OCI-LY1 (cell line): ENCODE results near the gene XPNPEP2.

Experiments
- H2AFZ ChIP-seq: fragments of 200-600 bp; sonication (generic), shearing (Covaris generic); 2 replicates; pipeline ENCODE4 v1.6.0; 2014; ENCODE audit warnings: antibody characterized with exemption, mild to moderate bottlenecking, low read length
- H3F3A ChIP-seq: fragments of 200-600 bp; sonication (generic), shearing (Covaris generic); 2 replicates; pipeline ENCODE4 v1.6.0; 2014; ENCODE audit warnings: mild to moderate bottlenecking, antibody characterized with exemption, low read length, moderate library complexity; ENCODE audit not compliant: insufficient read depth
- H3K27ac ChIP-seq: fragments of 200-600 bp; sonication (generic); 2 replicates; pipeline ENCODE4 v1.5.1; 2014; ENCODE audit warnings: low read length, mixed run types, mild to moderate bottlenecking, low read depth; ENCODE audit not compliant: poor library complexity, severe bottlenecking
- H3K27me3 ChIP-seq: fragments of 200-600 bp; sonication (generic); 2 replicates; pipeline ENCODE4 v1.6.0; 2014; ENCODE audit warnings: antibody characterized with exemption, mild to moderate bottlenecking, low read length, moderate library complexity; ENCODE audit not compliant: insufficient read depth
- H3K36me3 ChIP-seq: fragments of 200-600 bp; sonication (generic); 2 replicates; pipeline ENCODE4 v1.6.1; 2014; ENCODE audit warnings: mild to moderate bottlenecking, antibody characterized with exemption, low read length, moderate library complexity, mixed read lengths; ENCODE audit not compliant: insufficient read depth
- H3K4me1 ChIP-seq: fragments of 200-600 bp; sonication (generic); 2 replicates; pipeline ENCODE4 v1.5.1; 2014; ENCODE audit warnings: mild to moderate bottlenecking, low read length, moderate library complexity; ENCODE audit not compliant: insufficient read depth, severe bottlenecking
- H3K4me2 ChIP-seq: fragments of 200-600 bp; sonication (generic), shearing (Covaris generic); 2 replicates; pipeline ENCODE4 v1.6.1; 2014; ENCODE audit warnings: low read length
- H3K4me3 ChIP-seq: fragments of 200-600 bp; sonication (generic); 2 replicates; pipeline ENCODE4 v1.5.1; 2014; ENCODE audit warnings: low read length, low read depth, mild to moderate bottlenecking, mixed read lengths; ENCODE audit not compliant: poor library complexity, severe bottlenecking
- H3K79me2 ChIP-seq: fragments of 200-600 bp; shearing (Covaris generic); 2 replicates; pipeline ENCODE4 v1.6.1; 2016; ENCODE audit warnings: mixed run types, low read length, mixed read lengths; ENCODE audit not compliant: insufficient read depth
- H3K9ac ChIP-seq: fragments of 200-600 bp; sonication (generic), shearing (Covaris generic); 2 replicates; pipeline ENCODE4 v1.6.1; 2014; ENCODE audit warnings: mild to moderate bottlenecking, low read length, mixed read lengths
- H3K9me2 ChIP-seq: fragments of 200-600 bp; sonication (generic), shearing (Covaris generic); 2 replicates; pipeline ENCODE4 v1.6.1; 2014; ENCODE audit warnings: low read depth, mild to moderate bottlenecking, low read length, mixed read lengths
- H3K9me3 ChIP-seq: fragments of 200-600 bp; shearing (Covaris generic); 2 replicates; pipeline ENCODE4 v1.6.1; 2014; ENCODE audit warnings: low read length, mixed read lengths
- H4K20me1 ChIP-seq: fragments of 200-600 bp; sonication (generic), shearing (Covaris generic); 2 replicates; pipeline ENCODE4 v1.6.0; 2016; ENCODE audit warnings: mild to moderate bottlenecking, low read length; ENCODE audit not compliant: insufficient read depth
- EZH2 ChIP-seq: fragments of 200-600 bp; sonication (generic), shearing (Covaris generic); IDR thresholded peaks from 2 replicates; pipeline ENCODE4 v1.8.0; 2017; ENCODE audit warnings: borderline replicate concordance, mixed run types, mild to moderate bottlenecking, antibody characterized with exemption, low read length, moderate library complexity, mixed read lengths
- TF ChIP-seq, protein P1 (sequence below): fragments of 200-600 bp; sonication (generic), shearing (Covaris generic); IDR thresholded peaks from 2 replicates; pipeline ENCODE4 v1.5.1; 2017; ENCODE audit warnings: mild to moderate bottlenecking, antibody characterized with exemption, low read length, moderate library complexity, mixed read lengths

Gene XPNPEP2

DNA sequence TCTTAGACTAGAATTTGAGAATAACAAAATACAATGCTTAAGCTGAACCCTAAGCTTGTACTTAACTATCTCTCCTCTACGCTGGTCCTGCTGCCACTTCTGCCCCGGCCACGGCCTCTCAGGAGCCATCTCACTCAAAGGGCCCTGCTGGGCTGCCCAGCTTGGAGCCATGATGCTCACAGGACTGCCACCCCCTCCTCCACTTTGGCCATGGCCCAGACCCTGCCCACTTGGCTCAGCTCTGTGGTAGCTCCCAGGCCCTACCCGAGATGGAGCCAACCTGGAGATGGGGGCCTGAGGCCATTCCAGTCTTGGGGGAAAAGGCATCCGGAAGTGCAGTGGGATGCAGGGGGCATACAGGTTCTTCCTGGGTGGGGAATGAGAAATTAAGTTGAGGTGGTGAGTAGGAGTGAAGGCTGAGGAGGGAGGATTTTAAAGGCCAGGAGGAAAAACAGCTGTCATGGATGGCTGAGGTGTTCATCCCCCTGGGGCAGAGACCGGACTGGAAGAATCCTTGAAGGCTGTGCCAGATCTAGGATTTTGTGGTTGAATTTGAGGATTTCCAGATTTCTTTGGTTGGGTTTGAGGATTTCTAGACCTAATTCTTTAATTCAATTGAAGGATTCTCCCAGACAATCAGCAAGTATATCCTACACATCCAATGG lies 41.8 kb downstream of the XPNPEP2 start:
- no peak for TF ChIP-seq EZH2
- TF ChIP-seq, protein P1, sequence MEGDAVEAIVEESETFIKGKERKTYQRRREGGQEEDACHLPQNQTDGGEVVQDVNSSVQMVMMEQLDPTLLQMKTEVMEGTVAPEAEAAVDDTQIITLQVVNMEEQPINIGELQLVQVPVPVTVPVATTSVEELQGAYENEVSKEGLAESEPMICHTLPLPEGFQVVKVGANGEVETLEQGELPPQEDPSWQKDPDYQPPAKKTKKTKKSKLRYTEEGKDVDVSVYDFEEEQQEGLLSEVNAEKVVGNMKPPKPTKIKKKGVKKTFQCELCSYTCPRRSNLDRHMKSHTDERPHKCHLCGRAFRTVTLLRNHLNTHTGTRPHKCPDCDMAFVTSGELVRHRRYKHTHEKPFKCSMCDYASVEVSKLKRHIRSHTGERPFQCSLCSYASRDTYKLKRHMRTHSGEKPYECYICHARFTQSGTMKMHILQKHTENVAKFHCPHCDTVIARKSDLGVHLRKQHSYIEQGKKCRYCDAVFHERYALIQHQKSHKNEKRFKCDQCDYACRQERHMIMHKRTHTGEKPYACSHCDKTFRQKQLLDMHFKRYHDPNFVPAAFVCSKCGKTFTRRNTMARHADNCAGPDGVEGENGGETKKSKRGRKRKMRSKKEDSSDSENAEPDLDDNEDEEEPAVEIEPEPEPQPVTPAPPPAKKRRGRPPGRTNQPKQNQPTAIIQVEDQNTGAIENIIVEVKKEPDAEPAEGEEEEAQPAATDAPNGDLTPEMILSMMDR: no peak
- peaks cover 94% of the 10 kb centered on the region for H3K4me1 ChIP-seq
- peaks cover 33% of the 10 kb centered on the region for H3K36me3 ChIP-seq
- H3K4me3 ChIP-seq: peak overlapping the region; percentile 85
- no peaks in the 10 kb centered on the region for H4K20me1 ChIP-seq
- peak overlapping the region; percentile 99 for H3K27ac ChIP-seq
- no peak overlapping the region for H2AFZ ChIP-seq
- H3K27me3 ChIP-seq: no peaks in the 10 kb centered on the region
- H3K79me2 ChIP-seq: peaks cover 29% of the 10 kb centered on the region
- H3K4me2 ChIP-seq: peak overlapping the region; percentile 96
- H3K9me2 ChIP-seq: no peaks in the 10 kb centered on the region
- peak overlapping the region; percentile 96 for H3K9ac ChIP-seq
- H3F3A ChIP-seq: 0 out of 2 replicates have a peak, but pooled peaks cover 5% of the 10 kb centered on the region
- H3K9me3 ChIP-seq: no peaks in the 10 kb centered on the region

DNA sequence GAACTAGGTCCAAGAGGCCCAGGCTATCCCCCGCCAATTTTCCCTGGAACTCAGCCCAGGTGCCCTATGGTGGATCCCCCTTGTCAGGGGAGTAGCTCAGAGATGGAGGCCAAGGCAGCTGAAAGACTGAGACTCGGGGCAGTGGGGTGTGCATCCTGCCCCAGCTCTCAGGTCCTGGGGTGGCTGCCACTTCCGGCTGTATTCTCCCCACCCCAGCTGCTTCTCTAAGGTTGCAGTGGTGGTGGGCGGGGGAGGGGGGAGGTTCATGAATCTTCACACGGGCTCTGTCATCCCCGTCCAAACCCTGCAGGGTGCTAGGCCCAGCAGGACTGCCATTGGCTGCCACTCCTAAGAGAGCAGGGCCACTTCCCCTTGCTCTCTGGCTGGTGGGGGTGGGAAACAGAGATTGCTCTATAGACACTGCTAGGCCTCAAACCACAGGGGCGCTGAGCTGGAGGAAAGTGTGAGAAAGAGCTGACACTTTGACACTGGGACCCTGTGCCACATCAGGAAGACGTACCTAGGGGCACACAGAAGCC lies 42.4 kb downstream of the XPNPEP2 start:
- Histone ChIP-seq H2AFZ (no peak overlapping the region), H3K27ac (peak overlapping the region; percentile 99), H3K27me3 (no peaks in the 10 kb centered on the region), H3K79me2 (peaks cover 29% of the 10 kb centered on the region), H3K36me3 (peaks cover 33% of the 10 kb centered on the region), H3K4me3 (peak overlapping the region; percentile 85), H3K4me1 (peaks cover 95% of the 10 kb centered on the region), H3F3A (0 out of 2 replicates have a peak, but pooled peaks cover 5% of the 10 kb centered on the region), H3K9me2 (no peaks in the 10 kb centered on the region), H3K9ac (peak overlapping the region; percentile 96), H4K20me1 (no peaks in the 10 kb centered on the region), H3K9me3 (no peaks in the 10 kb centered on the region), H3K4me2 (peak overlapping the region; percentile 96)
- TF ChIP-seq EZH2: no peak
- TF ChIP-seq, protein P1: no peak

DNA sequence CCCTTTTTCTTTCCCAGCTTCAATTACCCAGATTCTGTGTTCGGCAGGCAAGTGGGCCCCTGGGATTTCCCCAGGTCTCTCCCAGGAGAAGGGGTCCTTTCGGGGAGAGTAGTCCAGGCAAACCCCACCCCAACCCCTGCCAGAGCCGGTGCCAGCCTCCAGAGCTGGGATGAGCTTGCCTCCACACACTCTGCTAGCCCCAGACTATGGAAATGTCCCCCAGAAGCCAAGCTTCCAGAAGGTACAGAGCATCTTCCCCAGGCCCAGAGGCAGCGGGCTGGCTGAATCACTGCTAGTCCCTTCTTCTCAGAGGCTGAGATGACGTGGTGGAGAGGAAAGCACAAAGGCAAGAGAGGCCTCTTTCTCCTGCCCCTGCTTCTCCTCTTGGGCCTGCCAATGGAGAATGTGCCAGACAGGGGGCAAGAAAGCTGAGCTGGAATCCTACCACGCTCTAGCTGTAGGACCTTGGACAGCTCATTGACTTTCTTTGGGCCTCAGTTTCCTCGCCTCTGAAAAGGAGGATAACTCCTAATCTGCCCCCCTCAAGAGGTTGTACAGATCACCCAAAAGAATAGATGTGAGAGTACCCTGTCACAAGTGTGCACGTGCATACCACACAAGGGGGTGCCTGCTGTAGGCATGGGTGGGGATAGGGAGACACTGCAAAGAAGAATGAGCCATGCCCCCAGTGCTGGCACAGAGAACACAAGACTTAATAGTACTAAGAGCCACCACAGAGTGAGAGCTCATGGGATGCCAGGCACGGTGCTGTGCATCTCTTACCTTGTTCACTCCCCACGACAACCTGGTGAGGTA lies 43.1 kb downstream of the XPNPEP2 start:
- Histone ChIP-seq H3K36me3 (peaks cover 33% of the 10 kb centered on the region), H3K4me2 (peak overlapping the region; percentile 91), H3K4me3 (peak overlapping the region; percentile 85), H3K27me3 (no peaks in the 10 kb centered on the region), H3K9me3 (no peaks in the 10 kb centered on the region), H3K79me2 (peaks cover 29% of the 10 kb centered on the region), H3K9ac (peak overlapping the region; percentile 77), H3F3A (0 out of 2 replicates have a peak, but pooled peaks cover 5% of the 10 kb centered on the region), H4K20me1 (no peaks in the 10 kb centered on the region), H3K4me1 (peaks cover 94% of the 10 kb centered on the region), H3K27ac (peak overlapping the region; percentile 99), H3K9me2 (no peaks in the 10 kb centered on the region), H2AFZ (no peak overlapping the region)
- TF ChIP-seq, protein P1: no peak
